ENCODE measurements around the gene GZMH. TPM values are rescaled to one million over a fixed set of nuclear protein-coding genes. Genes with fewer than 3 reads are reported as not detected.
A peak's percentile ranks its signal among the peaks of the same experiment; 100 is the strongest.
"Not testable (repeated sequence)": the region's sequence is repeated elsewhere in the genome, so short reads cannot be mapped to it uniquely, and the experiment has no call there.

GZMH gene
- total RNA-seq = not detected in 2 replicates

- no peaks in the 10 kb centered on the region for H3K4me1 ChIP-seq (ENCODE audit: insufficient read depth, low read length)
- no peak within 1 kb of the TSS for H3K27ac ChIP-seq (ENCODE audit: low read depth, low read length)
- no peaks in the 10 kb centered on the region for H3K9me3 ChIP-seq (ENCODE audit: low read depth, low read length)
- H3K4me2 ChIP-seq (ENCODE audit: insufficient read depth, low read length) = no peak within 1 kb of the TSS
- no peaks in the 10 kb centered on the region for H4K20me1 ChIP-seq (ENCODE audit: insufficient read depth, low read length)
- TF ChIP-seq, protein P1, sequence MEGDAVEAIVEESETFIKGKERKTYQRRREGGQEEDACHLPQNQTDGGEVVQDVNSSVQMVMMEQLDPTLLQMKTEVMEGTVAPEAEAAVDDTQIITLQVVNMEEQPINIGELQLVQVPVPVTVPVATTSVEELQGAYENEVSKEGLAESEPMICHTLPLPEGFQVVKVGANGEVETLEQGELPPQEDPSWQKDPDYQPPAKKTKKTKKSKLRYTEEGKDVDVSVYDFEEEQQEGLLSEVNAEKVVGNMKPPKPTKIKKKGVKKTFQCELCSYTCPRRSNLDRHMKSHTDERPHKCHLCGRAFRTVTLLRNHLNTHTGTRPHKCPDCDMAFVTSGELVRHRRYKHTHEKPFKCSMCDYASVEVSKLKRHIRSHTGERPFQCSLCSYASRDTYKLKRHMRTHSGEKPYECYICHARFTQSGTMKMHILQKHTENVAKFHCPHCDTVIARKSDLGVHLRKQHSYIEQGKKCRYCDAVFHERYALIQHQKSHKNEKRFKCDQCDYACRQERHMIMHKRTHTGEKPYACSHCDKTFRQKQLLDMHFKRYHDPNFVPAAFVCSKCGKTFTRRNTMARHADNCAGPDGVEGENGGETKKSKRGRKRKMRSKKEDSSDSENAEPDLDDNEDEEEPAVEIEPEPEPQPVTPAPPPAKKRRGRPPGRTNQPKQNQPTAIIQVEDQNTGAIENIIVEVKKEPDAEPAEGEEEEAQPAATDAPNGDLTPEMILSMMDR (IDR thresholded peaks at IDR 0.05; ENCODE audit: extremely low read depth, low read depth, low read length) = no peak
- DNase-seq (ENCODE audit: insufficient read length, low spot score, missing footprints) = no peak
- H3K4me3 ChIP-seq (ENCODE audit: insufficient read depth, low read length) = no peak within 1 kb of the TSS
- H3K27me3 ChIP-seq (ENCODE audit: insufficient read depth, low read length) = no peaks in the 10 kb centered on the region
- H3K36me3 ChIP-seq (ENCODE audit: insufficient read depth, low read length) = no peaks in the 10 kb centered on the region
- H2AFZ ChIP-seq (ENCODE audit: low read length) = no peak within 1 kb of the TSS
- H3K79me2 ChIP-seq (ENCODE audit: insufficient read depth, low read length) = no peaks in the 10 kb centered on the region
Observed at GRCh38 chr14:24609655-24610344, at the start of gene GZMH. GZMH (minus strand) TSS chr14:24609685; CDS start chr14:24609613, 72 bp downstream.

- H2AFZ ChIP-seq (ENCODE audit: low read length); H3K27ac ChIP-seq (ENCODE audit: low read depth, low read length); H3K27me3 ChIP-seq (ENCODE audit: insufficient read depth, low read length); H3K9me3 ChIP-seq (ENCODE audit: low read depth, low read length); H4K20me1 ChIP-seq (ENCODE audit: insufficient read depth, low read length); H3K79me2 ChIP-seq (ENCODE audit: insufficient read depth, low read length); DNase-seq (ENCODE audit: insufficient read length, low spot score, missing footprints); H3K4me3 ChIP-seq (ENCODE audit: insufficient read depth, low read length); H3K4me2 ChIP-seq (ENCODE audit: insufficient read depth, low read length); H3K36me3 ChIP-seq (ENCODE audit: insufficient read depth, low read length); H3K4me1 ChIP-seq (ENCODE audit: insufficient read depth, low read length): not testable (repeated sequence)
Observed at GRCh38 chr14:24648361-24648760, 38.9 kb upstream of the GZMH start.

DNA sequence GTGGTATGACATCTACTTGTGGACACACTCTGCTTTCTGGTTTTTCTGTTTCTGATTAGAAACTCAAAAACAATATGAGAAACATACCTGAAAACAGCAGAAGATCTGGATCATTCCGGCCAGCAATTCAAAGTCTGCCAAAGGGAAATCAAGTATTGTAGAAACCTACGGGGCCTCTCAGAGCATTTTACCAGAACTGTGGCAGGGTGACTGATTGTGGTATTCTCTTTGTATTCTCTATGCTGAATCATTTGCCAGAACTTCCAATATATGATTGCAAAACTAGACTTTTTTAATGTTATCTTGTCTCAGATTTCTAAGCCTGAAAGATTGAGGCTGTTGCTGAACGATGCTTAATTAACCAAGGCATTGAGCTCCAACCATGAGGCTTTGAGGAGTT lies 30.4 kb upstream of the GZMH start:
- H2AFZ ChIP-seq (ENCODE audit: low read length) = no peak overlapping the region
- no peak overlapping the region for H3K4me2 ChIP-seq (ENCODE audit: insufficient read depth, low read length)
- TF ChIP-seq, protein P1 (IDR thresholded peaks at IDR 0.05; ENCODE audit: extremely low read depth, low read depth, low read length) = no peak
- H3K9me3 ChIP-seq (ENCODE audit: low read depth, low read length) = no peaks in the 10 kb centered on the region
- DNase-seq (ENCODE audit: insufficient read length, low spot score, missing footprints) = no peak
- no peaks in the 10 kb centered on the region for H3K27me3 ChIP-seq (ENCODE audit: insufficient read depth, low read length)
- H3K4me3 ChIP-seq (ENCODE audit: insufficient read depth, low read length) = no peak overlapping the region
- H3K79me2 ChIP-seq (ENCODE audit: insufficient read depth, low read length) = no peaks in the 10 kb centered on the region
- no peaks in the 10 kb centered on the region for H3K36me3 ChIP-seq (ENCODE audit: insufficient read depth, low read length)
- no peaks in the 10 kb centered on the region for H4K20me1 ChIP-seq (ENCODE audit: insufficient read depth, low read length)
- no peaks in the 10 kb centered on the region for H3K4me1 ChIP-seq (ENCODE audit: insufficient read depth, low read length)
- H3K27ac ChIP-seq (ENCODE audit: low read depth, low read length) = no peak overlapping the region

- TF ChIP-seq, protein P1 (IDR thresholded peaks at IDR 0.05; ENCODE audit: extremely low read depth, low read depth, low read length) = no peak
- no peaks in the 10 kb centered on the region for H3K79me2 ChIP-seq (ENCODE audit: insufficient read depth, low read length)
- no peaks in the 10 kb centered on the region for H3K9me3 ChIP-seq (ENCODE audit: low read depth, low read length)
- DNase-seq (ENCODE audit: insufficient read length, low spot score, missing footprints) = peak; percentile 54
- H3K27ac ChIP-seq (ENCODE audit: low read depth, low read length) = no peak overlapping the region
- no peaks in the 10 kb centered on the region for H3K27me3 ChIP-seq (ENCODE audit: insufficient read depth, low read length)
- H3K4me1 ChIP-seq (ENCODE audit: insufficient read depth, low read length) = no peaks in the 10 kb centered on the region
- H3K4me2 ChIP-seq (ENCODE audit: insufficient read depth, low read length) = no peak overlapping the region
- H2AFZ ChIP-seq (ENCODE audit: low read length) = no peak overlapping the region
- H3K4me3 ChIP-seq (ENCODE audit: insufficient read depth, low read length) = no peak overlapping the region
- H4K20me1 ChIP-seq (ENCODE audit: insufficient read depth, low read length) = no peaks in the 10 kb centered on the region
- H3K36me3 ChIP-seq (ENCODE audit: insufficient read depth, low read length) = no peaks in the 10 kb centered on the region
Observed at GRCh38 chr14:24639270-24639669, 29.8 kb upstream of the GZMH start.
